ENCODE results near the gene PRKN. TPM values are rescaled to one million over a fixed set of nuclear protein-coding genes. Genes with fewer than 3 reads are reported as not detected.
"Not testable (repeated sequence)": the region's sequence is repeated elsewhere in the genome, so short reads cannot be mapped to it uniquely, and the experiment has no call there.

Gene PRKN
- total RNA-seq, 1 donor from 2014 or later, result not detected

DNA sequence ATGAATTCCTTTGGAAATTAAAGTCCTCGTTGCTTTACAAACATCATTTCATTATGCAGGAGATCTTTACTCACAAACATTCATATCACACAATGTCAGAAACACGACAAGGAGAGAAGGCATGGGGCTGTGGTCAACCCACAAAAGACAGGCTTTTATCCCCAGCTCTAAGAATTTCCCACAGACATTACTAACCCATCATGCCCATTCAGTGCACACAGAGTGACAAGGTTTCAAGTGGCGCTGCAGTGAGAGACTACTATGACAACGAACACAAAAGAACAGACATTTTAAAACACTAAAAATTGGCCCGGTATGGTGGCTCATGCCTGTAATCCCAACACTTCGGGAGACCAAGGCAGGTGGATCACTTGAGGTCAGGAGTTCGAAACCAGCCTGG is 873.9 kb downstream of the PRKN start:
- no peak for DNase-seq (ENCODE audit: low spot score)
- Mint-ChIP-seq H3K9me3 (no peaks in the 10 kb centered on the region), H3K4me1 (ENCODE audit: low read depth) (no peaks in the 10 kb centered on the region), H3K36me3 (ENCODE audit: low read depth) (no peaks in the 10 kb centered on the region), H3K27me3 (ENCODE audit: low read depth) (no peaks in the 10 kb centered on the region), H3K4me3 (ENCODE audit: low read depth) (no peak overlapping the region), H3K27ac (no peak overlapping the region)
- intact Hi-C loops (cut with micrococcal nuclease), result no loop called here

GRCh38 chr6:161851486-161851885 is 876.1 kb downstream of the PRKN start:
- H3K36me3 Mint-ChIP-seq (ENCODE audit: low read depth); intact Hi-C loops (cut with micrococcal nuclease); H3K27ac Mint-ChIP-seq; H3K4me1 Mint-ChIP-seq (ENCODE audit: low read depth); H3K27me3 Mint-ChIP-seq (ENCODE audit: low read depth); H3K4me3 Mint-ChIP-seq (ENCODE audit: low read depth); H3K9me3 Mint-ChIP-seq; DNase-seq (ENCODE audit: low spot score): not testable (repeated sequence)

- no peak for DNase-seq (ENCODE audit: low spot score)
- H3K27me3 Mint-ChIP-seq (ENCODE audit: low read depth), result no peaks in the 10 kb centered on the region
- H3K4me3 Mint-ChIP-seq (ENCODE audit: low read depth), result no peak overlapping the region
- H3K4me1 Mint-ChIP-seq (ENCODE audit: low read depth), result no peaks in the 10 kb centered on the region
- H3K27ac Mint-ChIP-seq, result no peak overlapping the region
- intact Hi-C loops (cut with micrococcal nuclease), result no loop called here
- no peaks in the 10 kb centered on the region for H3K9me3 Mint-ChIP-seq
- no peaks in the 10 kb centered on the region for H3K36me3 Mint-ChIP-seq (ENCODE audit: low read depth)
These were observed 877.0 kb downstream of the PRKN start for GRCh38 chr6:161850562-161850961.

GRCh38 chr6:161847628-161848027 is 879.9 kb downstream of the PRKN start:
- Mint-ChIP-seq H3K9me3 (no peaks in the 10 kb centered on the region), H3K36me3 (ENCODE audit: low read depth) (no peaks in the 10 kb centered on the region), H3K4me1 (ENCODE audit: low read depth) (no peaks in the 10 kb centered on the region), H3K4me3 (ENCODE audit: low read depth) (no peak overlapping the region), H3K27me3 (ENCODE audit: low read depth) (no peaks in the 10 kb centered on the region), H3K27ac (no peak overlapping the region)
- no peak for DNase-seq (ENCODE audit: low spot score)
- intact Hi-C loops (cut with micrococcal nuclease), result no loop called here

DNA sequence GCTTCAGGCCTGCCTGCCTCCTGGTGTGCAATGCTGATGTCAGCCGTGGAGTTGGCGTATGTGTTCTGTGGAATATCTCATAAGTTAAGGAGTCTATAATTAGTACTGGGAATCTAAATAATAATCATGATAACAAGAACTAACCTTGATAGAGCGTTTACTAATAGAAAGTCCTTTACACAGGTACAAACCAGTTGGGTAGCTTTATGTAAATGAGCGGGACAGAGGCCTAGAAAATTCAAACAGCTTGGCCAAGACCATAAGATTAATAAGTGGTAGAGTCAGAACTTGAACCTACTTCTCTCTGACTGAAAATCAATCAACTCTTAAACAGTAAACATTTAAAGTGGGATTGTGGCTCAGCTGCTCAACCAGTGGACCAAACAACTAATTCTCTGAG is 882.8 kb downstream of the PRKN start:
- DNase-seq (ENCODE audit: low spot score), result no peak
- Mint-ChIP-seq H3K27me3 (ENCODE audit: low read depth) (no peaks in the 10 kb centered on the region), H3K36me3 (ENCODE audit: low read depth) (no peaks in the 10 kb centered on the region), H3K9me3 (no peaks in the 10 kb centered on the region), H3K4me3 (ENCODE audit: low read depth) (no peak overlapping the region), H3K4me1 (ENCODE audit: low read depth) (no peaks in the 10 kb centered on the region), H3K27ac (no peak overlapping the region)
- intact Hi-C loops (cut with micrococcal nuclease), result no loop called here

- DNase-seq (ENCODE audit: low spot score), result no peak
- intact Hi-C loops (cut with micrococcal nuclease), result no loop called here
- Mint-ChIP-seq H3K9me3 (no peaks in the 10 kb centered on the region), H3K36me3 (ENCODE audit: low read depth) (no peaks in the 10 kb centered on the region), H3K27ac (no peak overlapping the region), H3K27me3 (ENCODE audit: low read depth) (no peaks in the 10 kb centered on the region), H3K4me1 (ENCODE audit: low read depth) (no peaks in the 10 kb centered on the region), H3K4me3 (ENCODE audit: low read depth) (no peak overlapping the region)
These were observed 884.5 kb downstream of the PRKN start for GRCh38 chr6:161843066-161843465.

GRCh38 chr6:161840380-161840779 is 887.2 kb downstream of the PRKN start:
- DNase-seq (ENCODE audit: low spot score), result no peak
- H3K4me1 Mint-ChIP-seq (ENCODE audit: low read depth), result no peaks in the 10 kb centered on the region
- no peak overlapping the region for H3K4me3 Mint-ChIP-seq (ENCODE audit: low read depth)

GRCh38 chr6:161838306-161839035 is 889.1 kb downstream of the PRKN start:
- Mint-ChIP-seq H3K27ac (no peak overlapping the region), H3K27me3 (ENCODE audit: low read depth) (no peaks in the 10 kb centered on the region), H3K36me3 (ENCODE audit: low read depth) (no peaks in the 10 kb centered on the region), H3K4me3 (ENCODE audit: low read depth) (no peak overlapping the region), H3K4me1 (ENCODE audit: low read depth) (no peaks in the 10 kb centered on the region), H3K9me3 (no peaks in the 10 kb centered on the region)
- intact Hi-C loops (cut with micrococcal nuclease), result no loop called here
- DNase-seq (ENCODE audit: low spot score), result no peak

More at GRCh38 chr6:161840380-161840779, 887.2 kb downstream of the PRKN start:
- intact Hi-C loops (cut with micrococcal nuclease), result no loop called here
- Mint-ChIP-seq H3K27ac (no peak overlapping the region), H3K9me3 (no peaks in the 10 kb centered on the region), H3K36me3 (ENCODE audit: low read depth) (no peaks in the 10 kb centered on the region), H3K27me3 (ENCODE audit: low read depth) (no peaks in the 10 kb centered on the region)

- no peak for DNase-seq (ENCODE audit: low spot score)
- Mint-ChIP-seq H3K4me3 (ENCODE audit: low read depth) (no peak overlapping the region), H3K36me3 (ENCODE audit: low read depth) (no peaks in the 10 kb centered on the region), H3K9me3 (no peaks in the 10 kb centered on the region), H3K27me3 (ENCODE audit: low read depth) (no peaks in the 10 kb centered on the region), H3K4me1 (ENCODE audit: low read depth) (no peaks in the 10 kb centered on the region), H3K27ac (no peak overlapping the region)
- intact Hi-C loops (cut with micrococcal nuclease), result no loop called here
These were observed 889.7 kb downstream of the PRKN start for GRCh38 chr6:161837854-161838253.

DNA sequence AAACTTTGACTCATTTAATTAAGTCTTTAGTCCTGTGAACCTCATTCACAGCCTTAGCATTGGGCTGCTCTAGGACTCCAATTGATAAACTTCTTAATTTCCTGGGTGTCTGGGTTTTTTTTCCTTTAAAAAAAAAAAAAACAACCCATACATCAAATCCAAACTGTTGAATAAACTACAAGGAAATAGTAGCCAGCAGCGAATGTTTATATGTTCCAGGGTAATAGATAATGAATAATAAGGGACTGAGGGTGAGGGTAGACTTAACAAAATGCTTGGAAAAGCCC is 890.2 kb downstream of the PRKN start:
- intact Hi-C loops (cut with micrococcal nuclease), result no loop called here
- no peaks in the 10 kb centered on the region for H3K9me3 Mint-ChIP-seq
- H3K4me1 Mint-ChIP-seq (ENCODE audit: low read depth), result no peaks in the 10 kb centered on the region
- H3K36me3 Mint-ChIP-seq (ENCODE audit: low read depth), result no peaks in the 10 kb centered on the region
- no peak for DNase-seq (ENCODE audit: low spot score)
- no peaks in the 10 kb centered on the region for H3K27me3 Mint-ChIP-seq (ENCODE audit: low read depth)
- no peak overlapping the region for H3K4me3 Mint-ChIP-seq (ENCODE audit: low read depth)
- no peak overlapping the region for H3K27ac Mint-ChIP-seq

DNA sequence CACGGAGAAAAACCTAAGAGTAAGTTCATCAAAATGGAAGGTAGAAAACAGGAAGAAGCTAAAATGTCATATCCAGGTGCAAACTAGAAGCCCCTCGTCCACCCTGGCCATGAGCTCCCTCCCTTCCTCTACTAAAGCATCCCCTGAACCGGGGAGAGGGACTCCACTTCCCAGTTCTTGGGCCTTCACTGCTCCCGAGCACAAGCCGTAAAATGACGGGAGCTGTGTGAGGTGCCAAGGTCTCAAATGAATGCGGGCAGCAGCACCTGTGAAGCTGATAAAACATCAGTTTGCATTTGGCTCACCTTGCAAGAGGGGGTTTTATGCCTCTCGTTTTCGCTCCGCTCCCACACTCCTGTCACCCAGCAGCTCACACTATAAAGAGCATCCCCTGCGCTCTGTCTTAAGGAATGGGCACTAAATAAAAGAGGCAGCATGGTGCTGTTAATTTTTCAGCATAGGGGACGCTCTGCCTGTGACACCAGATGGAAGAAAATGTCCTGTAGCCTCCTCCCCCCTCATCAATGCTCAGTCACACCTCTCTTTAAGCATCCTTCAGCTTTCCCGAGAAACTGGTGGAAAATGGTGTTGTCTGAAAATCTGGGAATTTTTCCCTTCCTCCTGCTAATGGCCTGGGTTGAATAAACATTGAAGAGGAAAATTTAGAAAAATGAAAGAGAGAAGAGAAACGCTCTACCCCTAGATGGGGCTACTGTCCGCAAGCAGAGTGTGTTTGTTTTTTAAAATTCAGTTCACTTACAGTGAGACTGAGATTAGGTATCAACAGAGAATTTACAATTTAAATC is 890.7 kb downstream of the PRKN start:
- intact Hi-C loops (cut with micrococcal nuclease), result no loop called here
- no peak overlapping the region for H3K4me3 Mint-ChIP-seq (ENCODE audit: low read depth)
- no peaks in the 10 kb centered on the region for H3K27me3 Mint-ChIP-seq (ENCODE audit: low read depth)
- no peak overlapping the region for H3K27ac Mint-ChIP-seq
- H3K4me1 Mint-ChIP-seq (ENCODE audit: low read depth), result no peaks in the 10 kb centered on the region
- H3K36me3 Mint-ChIP-seq (ENCODE audit: low read depth), result no peaks in the 10 kb centered on the region
- no peak for DNase-seq (ENCODE audit: low spot score)
- no peaks in the 10 kb centered on the region for H3K9me3 Mint-ChIP-seq

DNA sequence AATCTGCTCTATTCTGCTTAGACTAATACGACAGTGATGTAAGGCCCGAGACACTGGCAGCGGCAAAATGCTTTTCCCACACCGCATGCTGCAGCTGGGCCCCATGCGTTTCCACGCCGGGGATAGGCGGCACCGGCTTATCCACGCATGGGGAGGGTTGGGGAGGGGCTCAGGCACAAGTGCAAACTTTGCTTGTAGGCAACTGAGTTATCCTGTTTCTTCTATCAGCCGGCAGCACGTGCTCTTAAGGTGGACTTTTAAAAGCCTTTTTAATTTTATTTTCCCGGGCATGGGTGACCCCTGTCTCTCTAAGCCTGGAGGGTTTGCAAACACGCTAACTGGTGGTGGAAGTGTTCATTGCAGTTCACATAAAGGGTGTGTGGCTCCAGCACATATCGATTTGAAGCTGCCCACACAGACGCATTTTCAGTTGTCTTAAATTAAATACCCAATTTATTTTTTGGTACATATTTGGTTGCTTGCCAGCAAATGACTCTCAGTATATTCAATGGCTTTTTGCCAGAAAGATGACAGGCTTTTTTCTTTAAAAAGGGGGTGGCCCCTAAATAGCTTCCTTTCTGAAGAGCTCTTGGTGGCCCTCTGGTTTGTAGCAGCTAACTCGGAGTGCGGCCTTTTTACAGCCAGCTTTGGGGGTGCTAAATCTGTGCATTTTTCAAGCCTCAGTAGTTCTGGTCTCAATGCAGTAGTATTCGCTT is 891.9 kb downstream of the PRKN start:
- DNase-seq (ENCODE audit: low spot score), result no peak
- intact Hi-C loops (cut with micrococcal nuclease), result no loop called here
- H3K4me3 Mint-ChIP-seq (ENCODE audit: low read depth), result no peak overlapping the region
- no peaks in the 10 kb centered on the region for H3K9me3 Mint-ChIP-seq
- no peaks in the 10 kb centered on the region for H3K27me3 Mint-ChIP-seq (ENCODE audit: low read depth)
- no peaks in the 10 kb centered on the region for H3K36me3 Mint-ChIP-seq (ENCODE audit: low read depth)
- no peaks in the 10 kb centered on the region for H3K4me1 Mint-ChIP-seq (ENCODE audit: low read depth)
- H3K27ac Mint-ChIP-seq, result no peak overlapping the region

DNA sequence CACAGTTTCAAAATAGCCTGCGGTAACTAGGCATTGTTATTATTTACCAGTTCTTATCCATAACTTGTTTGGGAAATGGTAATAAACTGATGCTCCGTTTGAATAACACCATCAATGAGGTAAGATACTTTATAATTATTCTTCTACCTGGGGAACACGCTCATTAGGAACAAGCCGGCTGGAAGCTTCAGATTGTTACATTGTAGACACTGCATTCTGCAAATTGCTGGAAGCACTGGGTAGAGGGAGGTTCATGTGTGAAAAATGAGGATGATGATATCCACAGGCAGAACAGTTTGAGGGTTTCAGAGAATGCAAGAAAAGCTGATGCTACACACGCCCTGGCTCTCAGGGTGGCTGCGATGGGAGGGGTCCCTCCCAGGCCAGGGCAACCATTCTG is 893.1 kb downstream of the PRKN start:
- Mint-ChIP-seq H3K36me3 (ENCODE audit: low read depth) (no peaks in the 10 kb centered on the region), H3K9me3 (no peaks in the 10 kb centered on the region), H3K27ac (no peak overlapping the region), H3K27me3 (ENCODE audit: low read depth) (no peaks in the 10 kb centered on the region), H3K4me3 (ENCODE audit: low read depth) (no peak overlapping the region), H3K4me1 (ENCODE audit: low read depth) (no peaks in the 10 kb centered on the region)
- DNase-seq (ENCODE audit: low spot score), result no peak
- intact Hi-C loops (cut with micrococcal nuclease), result no loop called here
